OCI-LY7 (cell line): ENCODE results near the gene SF3A1. TPM values are rescaled to one million over a fixed set of nuclear protein-coding genes. Genes with fewer than 3 reads are reported as not detected.
A peak's percentile ranks its signal among the peaks of the same experiment; 100 is the strongest.

Source experiments
- BruUV-seq: library from RNA; stranded (reverse); fragments of 400-500 nt; replicated peaks from 2 replicates; lab custom pipeline; 2021; lab: Mats Ljungman, UMichigan
- CTCF ChIA-PET: fragments of 300-600 bp; sonication (Branson Sonifier 250); formaldehyde crosslinking; loops from one replicate; lab custom pipeline; 2022; ENCODE audit warnings: antibody characterized with exemption; ENCODE audit not compliant: unreplicated experiment; lab: Charles Lee
- POLR2A ChIA-PET: fragments of 300-600 bp; sonication (Branson Sonifier 250); formaldehyde crosslinking; loops from one replicate; lab custom pipeline; 2022; ENCODE audit warnings: antibody characterized with exemption; lab: Charles Lee
- DNase-seq: peaks from one replicate; pipeline ENCODE4 v3.0.0-alpha.2; 2015; ENCODE audit warnings: low spot score
- H2AFZ ChIP-seq: fragments of 200-600 bp; sonication (generic), shearing (Covaris generic); 2 replicates; pipeline ENCODE4 v1.6.1; 2014; ENCODE audit warnings: mild to moderate bottlenecking, antibody characterized with exemption, low read length, moderate library complexity
- H3K27ac ChIP-seq: fragments of 200-600 bp; sonication (generic); 2 replicates; pipeline ENCODE4 v1.5.1; 2014; ENCODE audit warnings: mixed run types, low read depth, mild to moderate bottlenecking, moderate library complexity, low read length, inconsistent platforms; ENCODE audit not compliant: poor library complexity, severe bottlenecking
- H3K36me3 ChIP-seq: fragments of 200-600 bp; sonication (generic); 2 replicates; pipeline ENCODE4 v1.6.1; 2014; ENCODE audit warnings: mild to moderate bottlenecking, antibody characterized with exemption, low read length, moderate library complexity, mixed read lengths; ENCODE audit not compliant: insufficient read depth
- H3K4me1 ChIP-seq: fragments of 200-600 bp; sonication (generic); 2 replicates; pipeline ENCODE4 v1.5.1; 2014; ENCODE audit warnings: mild to moderate bottlenecking, low read length; ENCODE audit not compliant: insufficient read depth, poor library complexity, severe bottlenecking
- H3K4me2 ChIP-seq: fragments of 200-600 bp; sonication (generic); 2 replicates; pipeline ENCODE4 v1.6.1; 2014; ENCODE audit warnings: mild to moderate bottlenecking, low read length
- H3K4me3 ChIP-seq: fragments of 200-600 bp; sonication (generic); 2 replicates; pipeline ENCODE4 v1.5.1; 2014; ENCODE audit warnings: mild to moderate bottlenecking, low read depth, low read length; ENCODE audit not compliant: poor library complexity, severe bottlenecking
- H3K79me2 ChIP-seq: fragments of 200-600 bp; sonication (generic); 2 replicates; pipeline ENCODE4 v1.6.1; 2016; ENCODE audit warnings: low read depth, mild to moderate bottlenecking, low read length, moderate library complexity, mixed read lengths; ENCODE audit not compliant: insufficient read depth
- H3K9me2 ChIP-seq: fragments of 200-600 bp; sonication (generic); 2 replicates; pipeline ENCODE4 v1.6.1; 2016; ENCODE audit warnings: mild to moderate bottlenecking, low read length, mixed read lengths; ENCODE audit not compliant: insufficient read depth
- H3K9me3 ChIP-seq: fragments of 200-600 bp; sonication (generic); 2 replicates; pipeline ENCODE4 v1.6.1; 2014; ENCODE audit warnings: mild to moderate bottlenecking, mixed run types, low read length, mixed read lengths
- H4K20me1 ChIP-seq: fragments of 200-600 bp; sonication (generic); 2 replicates; pipeline ENCODE4 v1.6.1; 2014; ENCODE audit warnings: mild to moderate bottlenecking, antibody characterized with exemption, low read length, moderate library complexity, mixed read lengths; ENCODE audit not compliant: insufficient read depth
- EZH2phosphoT487 ChIP-seq: fragments of 200-600 bp; sonication (generic); IDR thresholded peaks from 2 replicates; pipeline ENCODE4 v1.6.1; 2018; ENCODE audit warnings: low read depth, borderline replicate concordance, mild to moderate bottlenecking, mixed run types, antibody characterized with exemption, low read length, moderate library complexity, mixed read lengths
- intact Hi-C: fragments of 100-400 bp; cut with micrococcal nuclease; formaldehyde crosslinking; loops from one replicate; pipeline ENCODE4 v1.10.0; 2022; ENCODE audit not compliant: unreplicated experiment
- total RNA-seq, 2 experiments: library from RNA; depleted of rRNA in 1 of 2; stranded (reverse); fragments of >200 nt in 1 of 2; shearing (Covaris generic) in 1 of 2; gene quantifications; 2 replicates each; pipeline ENCODE4 v1.2.3, GENCODE V29; 2014 to 2022
- TF ChIP-seq, protein P1 (sequence below): fragments of 200-600 bp; sonication (generic); conservative IDR thresholded peaks from 2 replicates; pipeline ENCODE4 v1.5.1; 2014; ENCODE audit warnings: mild to moderate bottlenecking, antibody characterized with exemption, low read length, moderate library complexity, mixed read lengths

The SF3A1 gene
- total RNA-seq, 2 experiments from 2014 or later, result 71.8 to 200 TPM

DNA sequence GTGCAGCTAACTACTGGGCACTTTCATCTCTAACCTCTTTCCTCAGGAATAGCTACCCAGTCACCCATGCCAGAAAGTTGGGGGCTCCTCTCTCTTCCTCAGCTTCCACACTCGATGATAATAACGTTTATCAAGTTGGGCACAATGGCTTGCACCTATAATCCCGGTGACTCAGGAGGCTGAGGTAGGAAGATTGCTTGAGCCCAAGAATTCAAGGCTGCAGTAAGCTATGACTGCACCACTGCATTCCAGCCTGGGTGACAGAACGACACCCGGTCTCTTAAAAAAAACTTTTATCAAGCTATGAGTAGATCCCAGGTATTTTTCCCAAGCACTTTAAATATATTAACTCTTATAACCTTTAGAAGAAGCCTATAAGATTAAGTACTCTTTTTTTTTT lies 2.0 kb downstream of the SF3A1 start:
- DNase-seq, result no peak
- ChIA-PET POLR2A (no interaction called here), CTCF (no interaction called here)
- H3K4me2 ChIP-seq, result peak overlapping the region; percentile 87
- H3K4me3 ChIP-seq, result no peak overlapping the region
- peaks cover 21% of the 10 kb centered on the region for H4K20me1 ChIP-seq
- intact Hi-C loops, result no loop called here
- no peaks in the 10 kb centered on the region for H3K9me3 ChIP-seq
- H3K4me1 ChIP-seq, result peaks cover 19% of the 10 kb centered on the region
- TF ChIP-seq EZH2phosphoT487, result no peak
- TF ChIP-seq, protein P1, sequence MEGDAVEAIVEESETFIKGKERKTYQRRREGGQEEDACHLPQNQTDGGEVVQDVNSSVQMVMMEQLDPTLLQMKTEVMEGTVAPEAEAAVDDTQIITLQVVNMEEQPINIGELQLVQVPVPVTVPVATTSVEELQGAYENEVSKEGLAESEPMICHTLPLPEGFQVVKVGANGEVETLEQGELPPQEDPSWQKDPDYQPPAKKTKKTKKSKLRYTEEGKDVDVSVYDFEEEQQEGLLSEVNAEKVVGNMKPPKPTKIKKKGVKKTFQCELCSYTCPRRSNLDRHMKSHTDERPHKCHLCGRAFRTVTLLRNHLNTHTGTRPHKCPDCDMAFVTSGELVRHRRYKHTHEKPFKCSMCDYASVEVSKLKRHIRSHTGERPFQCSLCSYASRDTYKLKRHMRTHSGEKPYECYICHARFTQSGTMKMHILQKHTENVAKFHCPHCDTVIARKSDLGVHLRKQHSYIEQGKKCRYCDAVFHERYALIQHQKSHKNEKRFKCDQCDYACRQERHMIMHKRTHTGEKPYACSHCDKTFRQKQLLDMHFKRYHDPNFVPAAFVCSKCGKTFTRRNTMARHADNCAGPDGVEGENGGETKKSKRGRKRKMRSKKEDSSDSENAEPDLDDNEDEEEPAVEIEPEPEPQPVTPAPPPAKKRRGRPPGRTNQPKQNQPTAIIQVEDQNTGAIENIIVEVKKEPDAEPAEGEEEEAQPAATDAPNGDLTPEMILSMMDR, result no peak
- no TSS peak for BruUV-seq
- no peak overlapping the region for H2AFZ ChIP-seq
- no peak overlapping the region for H3K27ac ChIP-seq
- H3K36me3 ChIP-seq, result peaks cover 46% of the 10 kb centered on the region
- H3K9me2 ChIP-seq, result no peaks in the 10 kb centered on the region
- H3K79me2 ChIP-seq, result peaks cover 37% of the 10 kb centered on the region

DNA sequence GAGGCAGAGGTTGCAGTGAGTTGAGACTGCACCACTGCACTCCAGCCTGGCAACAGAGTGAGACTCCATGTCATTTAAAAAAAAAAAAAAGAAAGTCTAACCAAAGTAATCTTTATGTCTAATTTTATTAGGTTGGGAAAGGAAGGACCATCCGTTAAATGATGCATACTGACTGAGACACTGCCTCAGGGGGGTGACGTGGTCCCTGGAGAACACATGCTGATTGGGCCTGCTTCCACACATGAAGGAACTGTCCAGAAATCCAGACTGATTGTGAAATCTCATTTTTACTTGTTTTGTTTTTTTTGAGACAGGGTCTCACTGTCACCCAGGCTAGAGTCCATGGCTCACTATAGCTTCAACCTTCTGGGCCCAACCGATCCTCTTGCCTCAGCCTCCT lies 5.5 kb downstream of the SF3A1 start:
- Histone ChIP-seq H3K4me1 (peaks cover 17% of the 10 kb centered on the region), H3K4me2 (no peak overlapping the region), H3K9me3 (no peaks in the 10 kb centered on the region), H3K9me2 (no peaks in the 10 kb centered on the region), H3K79me2 (peaks cover 48% of the 10 kb centered on the region), H3K36me3 (peaks cover 81% of the 10 kb centered on the region), H2AFZ (no peak overlapping the region), H4K20me1 (peaks cover 20% of the 10 kb centered on the region), H3K27ac (no peak overlapping the region), H3K4me3 (no peak overlapping the region)
- CTCF ChIA-PET, result no interaction called here
- no TSS peak for BruUV-seq
- POLR2A ChIA-PET, result no interaction called here
- no peak for DNase-seq
- TF ChIP-seq, protein P1, result no peak
- TF ChIP-seq EZH2phosphoT487, result no peak
- intact Hi-C loops, result no loop called here

DNA sequence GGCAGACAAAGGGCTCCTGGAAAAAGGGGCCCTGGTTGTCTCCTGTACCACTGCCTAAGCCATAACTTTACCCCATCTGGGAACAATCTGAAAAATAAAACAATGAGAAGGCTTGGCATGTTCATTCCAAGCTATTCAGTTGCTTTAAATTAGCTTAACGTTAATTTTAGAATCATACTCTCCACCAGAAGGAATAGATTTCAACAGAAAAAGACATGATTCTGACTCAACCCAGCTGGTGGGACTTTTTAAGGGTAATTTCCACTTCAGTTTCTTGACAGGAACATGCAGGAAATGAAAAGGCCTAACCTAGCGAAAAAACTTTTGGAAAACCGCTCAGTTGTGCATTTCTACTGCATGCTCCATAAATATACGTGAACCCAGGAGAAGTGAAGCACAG lies 7.9 kb downstream of the SF3A1 start:
- Histone ChIP-seq H3K79me2 (peaks cover 24% of the 10 kb centered on the region), H3K27ac (no peak overlapping the region)
- CTCF ChIA-PET, result no interaction called here

More for the DNA sequence above, 7.9 kb downstream of the SF3A1 start:
- Histone ChIP-seq H3K4me1 (no peaks in the 10 kb centered on the region), H3K4me2 (no peak overlapping the region), H3K36me3 (peaks cover 96% of the 10 kb centered on the region), H4K20me1 (no peaks in the 10 kb centered on the region), H3K9me2 (no peaks in the 10 kb centered on the region), H3K4me3 (no peak overlapping the region), H3K9me3 (no peaks in the 10 kb centered on the region), H2AFZ (no peak overlapping the region)
- POLR2A ChIA-PET, result interaction anchor here (1.3 kb wide), 1 partner anchor 22 kb away, joined by 3 read pairs; the partner anchor contains the start of gene TBC1D10A
- no TSS peak for BruUV-seq
- no peak for DNase-seq
- intact Hi-C loops, result no loop called here
- TF ChIP-seq, protein P1, result no peak
- TF ChIP-seq EZH2phosphoT487, result no peak
